HEK293 (cell line): ENCODE measurements around the gene PDE6C.

Experiments used
- CTCF ChIP-seq: fragments of 450-650 bp; formaldehyde crosslinking; IDR thresholded peaks from 2 replicates; pipeline ENCODE4 v1.5.1; 2016; ENCODE audit warnings: missing biosample characterization, missing genetic modification characterization
- KLF10 ChIP-seq: fragments of 450-650 bp; IDR thresholded peaks from 2 replicates; pipeline ENCODE4 v1.5.1; 2018; ENCODE audit warnings: missing biosample characterization, mild to moderate bottlenecking, missing genetic modification characterization
- PRDM6 ChIP-seq: fragments of 450-650 bp; formaldehyde crosslinking; IDR thresholded peaks from 2 replicates; pipeline ENCODE4 v1.5.1; 2017; ENCODE audit warnings: missing biosample characterization, missing genetic modification characterization
- SP7 ChIP-seq: fragments of 450-650 bp; formaldehyde crosslinking; IDR thresholded peaks from 2 replicates; pipeline ENCODE4 v1.5.1; 2016; ENCODE audit warnings: missing biosample characterization, missing genetic modification characterization
- WT1 ChIP-seq: fragments of 450-650 bp; formaldehyde crosslinking; IDR thresholded peaks from 2 replicates; pipeline ENCODE4 v1.5.1; 2016; ENCODE audit warnings: missing biosample characterization, missing genetic modification characterization
- ZBTB11 ChIP-seq: fragments of 450-650 bp; formaldehyde crosslinking; conservative IDR thresholded peaks from 2 replicates; pipeline ENCODE4 v1.5.1; 2016; ENCODE audit warnings: low read depth, missing biosample characterization, missing genetic modification characterization
- ZFP41 ChIP-seq: fragments of 450-650 bp; formaldehyde crosslinking; IDR thresholded peaks from 2 replicates; pipeline ENCODE4 v1.5.1; 2016; ENCODE audit warnings: missing biosample characterization, missing genetic modification characterization, borderline replicate concordance
- ZNF23 ChIP-seq: fragments of 450-650 bp; formaldehyde crosslinking; IDR thresholded peaks from 2 replicates; pipeline ENCODE4 v1.5.1; 2016; ENCODE audit warnings: missing biosample characterization, missing genetic modification characterization, borderline replicate concordance
- ZNF239 ChIP-seq: fragments of 450-650 bp; formaldehyde crosslinking; IDR thresholded peaks from 2 replicates; pipeline ENCODE4 v1.5.1; 2016; ENCODE audit warnings: missing biosample characterization, missing genetic modification characterization
- ZNF558 ChIP-seq: fragments of 450-650 bp; formaldehyde crosslinking; IDR thresholded peaks from 2 replicates; pipeline ENCODE4 v1.5.1; 2016; ENCODE audit warnings: missing biosample characterization, missing genetic modification characterization
- ZNF704 ChIP-seq: fragments of 450-650 bp; formaldehyde crosslinking; IDR thresholded peaks from 2 replicates; pipeline ENCODE4 v1.5.1; 2016; ENCODE audit warnings: missing biosample characterization, missing genetic modification characterization
- ZNF830 ChIP-seq: fragments of 450-650 bp; IDR thresholded peaks from 2 replicates; pipeline ENCODE4 v1.5.0; 2018; ENCODE audit warnings: missing biosample characterization, missing genetic modification characterization, low read depth, mild to moderate bottlenecking, moderate library complexity
- TF ChIP-seq, protein P1 (sequence below): fragments of 450-650 bp; formaldehyde crosslinking; optimal IDR thresholded peaks from 2 replicates; pipeline ENCODE3; 2016; ENCODE audit warnings: missing biosample characterization, mild to moderate bottlenecking, missing genetic modification characterization

DNA sequence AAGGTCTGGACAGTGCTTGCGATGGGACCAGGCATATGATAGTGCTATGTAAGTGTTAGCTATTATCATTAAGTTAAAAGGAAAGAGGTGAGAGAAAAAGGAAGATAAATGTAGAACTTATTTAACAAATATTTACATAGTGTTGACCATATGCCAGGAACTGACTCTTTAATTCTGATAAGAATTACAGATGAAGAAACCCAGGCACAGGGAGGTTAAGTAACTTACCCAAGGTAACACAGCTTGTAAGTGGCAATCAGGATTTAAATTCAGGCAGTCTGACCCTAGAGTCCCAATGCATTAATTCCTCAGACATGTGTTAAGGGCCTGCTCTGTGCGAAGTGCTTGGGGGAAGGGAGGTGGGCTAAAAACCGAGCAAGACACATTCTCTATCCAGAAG, 34.8 kb upstream of the PDE6C start:
- TF ChIP-seq, protein P1, sequence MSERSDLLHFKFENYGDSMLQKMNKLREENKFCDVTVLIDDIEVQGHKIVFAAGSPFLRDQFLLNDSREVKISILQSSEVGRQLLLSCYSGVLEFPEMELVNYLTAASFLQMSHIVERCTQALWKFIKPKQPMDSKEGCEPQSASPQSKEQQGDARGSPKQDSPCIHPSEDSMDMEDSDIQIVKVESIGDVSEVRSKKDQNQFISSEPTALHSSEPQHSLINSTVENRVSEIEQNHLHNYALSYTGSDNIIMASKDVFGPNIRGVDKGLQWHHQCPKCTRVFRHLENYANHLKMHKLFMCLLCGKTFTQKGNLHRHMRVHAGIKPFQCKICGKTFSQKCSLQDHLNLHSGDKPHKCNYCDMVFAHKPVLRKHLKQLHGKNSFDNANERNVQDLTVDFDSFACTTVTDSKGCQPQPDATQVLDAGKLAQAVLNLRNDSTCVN (tag by site-specific recombination), result no peak
- TF ChIP-seq CTCF (tag by site-specific recombination) (no peak), KLF10 (tag by site-specific recombination) (no peak), SP7 (no peak), ZNF830 (tag by site-specific recombination) (no peak), WT1 (tag by site-specific recombination) (no peak), ZFP41 (no peak), ZNF704 (tag by site-specific recombination) (no peak), ZBTB11 (tag by site-specific recombination) (no peak), PRDM6 (no peak), ZNF558 (tag by site-specific recombination) (no peak), ZNF239 (tag by site-specific recombination) (no peak), ZNF23 (tag by site-specific recombination) (no peak)
